Forelimb muscle (tissue), 1 donor: ENCODE data around the gene F12. TPM values are rescaled to one million over a fixed set of nuclear protein-coding genes. Genes with fewer than 3 reads are reported as not detected.
A peak's percentile ranks its signal among the peaks of the same experiment; 100 is the strongest.
"Not testable (repeated sequence)": the region's sequence is repeated elsewhere in the genome, so short reads cannot be mapped to it uniquely, and the experiment has no call there.

ENCODE experiments used
- DNase-seq: peaks from one replicate; pipeline ENCODE4 v3.0.0-alpha.2; 2013; ENCODE audit warnings: low read depth
- polyA plus RNA-seq: library from polyadenylated mRNA; unstranded; fragments of 120-200 nt; gene quantifications from one replicate; pipeline ENCODE4 v1.2.1, GENCODE V29; 2013; ENCODE audit not compliant: insufficient read length

F12 gene
- polyA plus RNA-seq, 1 donor: 0.52 TPM

DNA sequence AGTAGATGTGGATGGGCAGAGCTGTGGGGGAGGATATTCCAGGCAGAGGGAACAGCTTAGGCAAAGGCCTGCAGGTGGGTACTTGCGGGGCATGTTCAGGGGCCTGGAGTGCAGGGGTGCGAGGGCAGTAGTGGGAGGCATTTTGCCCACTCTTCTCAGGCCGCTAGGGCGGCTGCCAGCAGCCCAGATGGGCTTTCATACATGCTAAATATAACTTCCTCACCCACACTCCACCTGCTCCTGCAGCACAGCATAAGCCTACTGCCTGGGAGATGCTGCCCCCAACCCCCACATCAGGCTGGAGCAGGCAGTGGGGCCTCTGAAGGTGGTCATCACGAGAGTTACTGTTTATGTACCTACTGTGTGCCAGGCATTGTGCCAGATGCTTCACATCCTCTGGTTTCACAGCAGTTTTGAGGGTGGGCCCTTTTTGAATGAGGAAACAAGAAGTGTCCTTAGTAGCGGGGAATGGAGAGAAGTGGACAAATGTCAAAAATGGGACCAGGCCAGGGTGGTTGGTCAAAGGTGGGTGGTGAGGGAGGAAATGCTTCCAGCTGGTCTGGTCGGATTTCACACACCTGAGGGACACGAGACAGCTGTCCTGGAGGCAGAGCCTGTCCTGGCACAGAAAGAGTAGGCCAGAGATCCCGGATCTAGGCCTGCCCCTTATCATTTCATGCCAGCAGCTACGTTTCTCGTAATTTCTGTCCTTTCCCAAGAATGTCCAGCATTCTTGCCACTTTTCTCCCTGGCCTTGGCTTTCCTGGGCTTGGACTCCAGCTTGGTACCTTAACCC, 39.5 kb downstream of the F12 start:
- no peak for DNase-seq

- DNase-seq: no peak
Observed at GRCh38 chr5:177368869-177369644, 40.3 kb downstream of the F12 start.

- no peak for DNase-seq
Observed at GRCh38 chr5:177367981-177368868, 41.1 kb downstream of the F12 start.

DNA sequence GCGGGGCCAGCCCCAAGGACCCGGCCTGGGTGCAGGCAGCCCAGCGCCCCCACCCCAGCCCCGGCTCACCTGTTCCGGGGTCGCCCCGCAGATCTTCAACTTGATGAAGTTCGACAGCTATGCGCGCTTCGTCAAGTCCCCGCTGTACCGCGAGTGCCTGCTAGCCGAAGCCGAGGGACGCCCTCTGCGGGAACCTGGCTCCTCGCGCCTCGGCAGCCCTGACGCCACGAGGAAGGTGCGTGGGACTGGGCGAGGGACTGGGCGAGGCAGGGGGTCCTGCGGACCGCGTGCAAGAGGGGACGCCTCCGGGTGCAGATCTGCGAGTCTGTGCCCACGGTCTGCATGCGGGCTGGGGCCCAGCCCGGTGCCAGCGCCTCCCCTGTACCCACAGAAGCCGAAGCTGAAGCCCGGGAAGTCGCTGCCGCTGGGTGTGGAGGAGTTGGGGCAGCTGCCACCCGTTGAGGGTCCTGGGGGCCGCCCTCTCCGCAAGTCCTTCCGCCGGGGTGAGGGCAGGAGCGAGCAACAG, 42.0 kb downstream of the F12 start:
- no peak for DNase-seq

- peak; percentile 60 for DNase-seq
Observed at GRCh38 chr5:177366528-177367322, 42.6 kb downstream of the F12 start.

- no peak for DNase-seq
Observed at GRCh38 chr5:177365845-177366527, 43.4 kb downstream of the F12 start.

DNA sequence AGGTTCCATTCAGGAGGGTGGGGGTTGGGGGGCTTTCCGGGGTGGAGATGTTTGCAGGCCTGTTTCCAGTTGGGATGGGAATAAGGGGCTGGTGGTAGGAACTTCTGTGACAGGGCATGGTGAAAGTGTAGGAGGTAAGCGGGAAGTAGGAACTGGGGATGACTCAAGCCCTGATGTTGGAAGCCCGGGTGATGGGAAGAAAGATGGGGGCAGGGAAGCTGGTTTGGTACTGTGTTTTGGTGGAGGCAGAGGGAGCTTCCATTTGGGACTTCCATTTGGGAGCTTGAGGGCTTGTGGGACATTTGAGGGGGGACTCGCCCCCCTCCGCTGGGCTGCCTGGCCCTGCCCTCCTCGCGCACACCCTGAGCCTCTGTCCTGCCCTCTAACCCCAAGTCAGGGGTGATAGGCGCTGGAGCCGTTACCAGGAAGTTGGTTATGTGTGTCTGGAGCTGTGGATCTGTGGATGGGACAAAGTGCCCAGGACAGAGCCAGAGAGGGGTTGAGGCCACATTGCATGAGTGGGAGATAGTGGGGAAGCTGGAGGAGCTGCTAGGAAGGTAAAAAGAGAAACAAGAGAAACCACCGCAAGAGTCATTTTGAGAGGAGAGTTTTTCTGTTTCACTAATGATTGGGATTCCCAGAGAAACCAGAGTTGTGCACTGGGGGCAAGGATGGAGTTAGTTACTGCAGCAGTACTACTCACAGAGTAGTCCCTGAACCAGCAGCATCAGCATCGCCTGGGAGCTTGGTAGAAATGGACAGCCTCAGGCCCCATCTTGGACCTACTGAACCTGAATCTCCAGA, 45.0 kb downstream of the F12 start:
- no peak for DNase-seq

- DNase-seq: no peak
Observed at GRCh38 chr5:177363565-177363964, 45.8 kb downstream of the F12 start.

DNA sequence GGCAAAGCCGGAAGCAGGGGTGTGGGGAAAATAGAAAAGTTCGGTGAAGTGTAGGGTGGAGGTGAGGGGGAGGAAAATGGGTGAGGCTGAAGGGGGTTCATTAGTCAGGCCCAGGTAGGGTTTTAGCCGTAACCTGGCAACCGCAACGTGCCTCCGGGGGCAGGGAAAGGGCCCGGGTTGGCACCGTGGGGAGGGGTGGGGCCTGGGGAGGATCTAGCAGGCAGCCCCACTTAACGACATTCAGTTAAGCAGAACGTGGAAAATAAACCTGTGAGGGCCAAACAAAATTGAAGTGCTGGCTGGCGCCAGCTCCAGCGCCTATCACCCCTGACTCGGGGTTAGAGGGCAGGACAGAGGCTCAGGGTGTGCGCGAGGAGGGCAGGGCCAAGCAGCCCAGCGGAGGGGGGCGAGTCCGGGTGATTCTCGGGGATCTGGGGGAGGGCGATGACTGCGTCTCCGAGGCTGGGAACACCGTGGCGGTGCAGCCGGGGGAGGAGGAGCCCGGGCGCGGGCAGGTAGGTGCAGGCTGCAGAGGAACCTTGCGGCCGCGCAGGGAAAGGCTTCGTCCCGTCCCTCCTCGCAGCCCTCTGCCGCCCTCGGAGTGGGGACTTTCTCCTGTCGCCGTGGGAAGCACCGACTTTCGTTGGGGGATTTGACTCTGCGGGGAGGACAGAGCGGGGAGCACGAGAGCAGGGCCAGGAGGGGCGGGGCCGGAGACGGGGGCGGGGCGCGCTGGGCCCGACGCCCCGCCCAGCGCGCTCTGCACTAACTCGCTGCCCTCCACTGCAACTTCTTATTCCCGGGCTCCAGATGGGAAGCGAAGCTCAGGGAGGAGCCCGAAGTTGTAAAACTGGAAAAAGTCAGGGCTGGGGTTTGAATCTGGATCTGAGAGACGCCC, 46.5 kb downstream of the F12 start:
- no peak for DNase-seq

GRCh38 chr5:177362292-177362609, 47.1 kb downstream of the F12 start:
- no peak for DNase-seq

DNA sequence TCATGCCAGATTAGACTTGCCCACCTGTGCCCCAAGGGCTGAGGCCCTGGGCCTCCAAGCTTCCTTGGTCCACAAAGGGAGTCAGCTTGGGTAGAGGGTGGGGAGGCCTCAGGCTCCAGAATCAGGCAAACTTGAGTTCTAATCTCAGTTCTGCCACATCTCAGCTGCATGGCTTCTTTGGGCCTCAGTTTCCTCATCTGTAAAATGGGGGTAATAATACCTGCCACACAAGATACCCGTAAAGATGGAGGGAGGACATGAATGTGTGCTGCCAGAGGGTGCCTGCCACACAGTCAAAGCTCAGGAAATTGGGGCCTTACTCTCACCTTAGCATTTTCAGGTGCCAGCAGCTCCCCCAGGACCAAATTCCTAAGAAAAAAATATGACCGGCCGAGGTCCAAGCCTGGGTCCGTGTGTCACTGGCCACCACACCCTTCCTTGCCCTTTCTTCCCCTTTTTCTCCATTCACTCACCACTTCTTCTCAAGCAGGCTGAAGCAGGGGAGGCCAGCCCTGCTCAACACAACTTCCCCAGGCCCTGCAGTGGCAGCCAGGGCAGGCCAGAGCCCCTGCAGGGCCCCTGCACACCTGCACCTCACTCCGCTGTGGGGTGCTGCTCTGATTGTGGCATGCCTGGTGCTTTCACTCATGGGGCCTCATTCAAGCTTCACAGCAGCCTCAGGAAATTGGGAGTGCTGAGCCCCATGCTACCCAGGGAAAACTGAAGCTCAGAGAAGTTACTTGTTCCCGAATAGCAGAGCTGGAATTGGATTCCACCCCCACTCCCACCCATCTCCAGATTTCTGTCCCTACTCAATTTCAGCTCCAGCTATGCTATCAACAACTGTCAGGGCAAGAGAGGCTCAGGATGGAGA, 47.7 kb downstream of the F12 start:
- no peak for DNase-seq

GRCh38 chr5:177360740-177361139, 48.6 kb downstream of the F12 start:
- DNase-seq: not testable (repeated sequence)

DNA sequence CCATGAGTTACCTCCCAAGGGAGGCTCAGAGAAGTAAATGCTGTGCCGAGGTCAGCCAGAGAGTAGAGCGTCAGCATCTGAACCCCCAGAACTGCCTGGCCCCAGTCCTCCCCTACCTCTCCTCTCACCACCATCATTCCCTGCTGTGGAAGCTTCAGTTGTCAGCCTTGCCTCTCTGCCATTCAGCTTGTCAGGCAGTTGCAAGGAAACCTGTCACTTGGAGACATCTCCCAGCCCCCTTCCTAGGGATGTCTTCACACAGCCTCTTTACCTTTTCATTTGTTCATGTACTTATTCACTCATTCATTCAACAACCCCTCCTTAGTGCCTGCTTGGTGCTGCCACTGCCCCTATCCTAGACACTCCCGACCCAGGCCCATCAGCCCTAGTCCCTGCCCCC, 49.5 kb downstream of the F12 start:
- DNase-seq: no peak

DNA sequence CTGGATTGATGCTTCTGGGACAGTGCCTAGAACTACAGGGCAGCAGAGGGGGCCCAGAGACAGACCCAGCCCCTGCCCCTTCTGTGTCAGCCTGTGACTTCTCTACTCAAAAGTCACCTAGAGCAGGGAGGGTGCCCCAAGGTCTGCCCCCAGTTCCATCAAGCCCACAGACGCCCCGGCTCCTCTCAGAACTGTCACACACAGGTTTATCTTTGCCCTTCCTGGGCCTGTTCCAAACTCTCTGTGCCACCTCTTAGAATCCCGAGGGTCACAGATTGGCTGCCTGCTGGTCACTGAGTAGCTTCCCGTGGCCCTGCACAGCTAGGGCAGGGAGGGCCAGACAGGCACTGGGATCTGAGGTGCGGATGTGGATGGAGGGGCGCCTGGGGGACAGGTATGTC, 49.9 kb downstream of the F12 start:
- no peak for DNase-seq

DNA sequence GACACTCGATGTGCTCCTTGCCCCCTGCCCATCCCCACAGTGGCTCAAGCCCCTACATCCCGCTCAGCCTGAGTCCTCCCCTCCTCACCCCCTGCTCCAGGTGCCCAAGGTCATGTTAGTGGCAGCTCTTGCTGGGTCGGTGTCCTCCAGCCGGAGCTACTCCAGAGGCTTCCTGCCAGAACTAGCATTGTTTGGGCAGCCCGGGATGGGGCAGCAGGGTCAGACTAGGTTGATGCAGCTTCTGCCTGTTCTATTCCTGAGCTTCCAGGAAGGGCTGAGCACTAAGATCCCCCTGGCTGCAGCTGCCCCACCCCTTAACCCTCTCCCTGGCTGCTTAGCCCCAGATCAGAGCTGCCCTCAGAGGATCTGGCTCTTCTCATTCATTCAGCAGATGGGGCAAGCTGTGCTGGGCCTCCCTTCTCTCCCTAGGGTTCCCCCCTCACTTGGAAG, 51.0 kb downstream of the F12 start:
- no peak for DNase-seq

DNA sequence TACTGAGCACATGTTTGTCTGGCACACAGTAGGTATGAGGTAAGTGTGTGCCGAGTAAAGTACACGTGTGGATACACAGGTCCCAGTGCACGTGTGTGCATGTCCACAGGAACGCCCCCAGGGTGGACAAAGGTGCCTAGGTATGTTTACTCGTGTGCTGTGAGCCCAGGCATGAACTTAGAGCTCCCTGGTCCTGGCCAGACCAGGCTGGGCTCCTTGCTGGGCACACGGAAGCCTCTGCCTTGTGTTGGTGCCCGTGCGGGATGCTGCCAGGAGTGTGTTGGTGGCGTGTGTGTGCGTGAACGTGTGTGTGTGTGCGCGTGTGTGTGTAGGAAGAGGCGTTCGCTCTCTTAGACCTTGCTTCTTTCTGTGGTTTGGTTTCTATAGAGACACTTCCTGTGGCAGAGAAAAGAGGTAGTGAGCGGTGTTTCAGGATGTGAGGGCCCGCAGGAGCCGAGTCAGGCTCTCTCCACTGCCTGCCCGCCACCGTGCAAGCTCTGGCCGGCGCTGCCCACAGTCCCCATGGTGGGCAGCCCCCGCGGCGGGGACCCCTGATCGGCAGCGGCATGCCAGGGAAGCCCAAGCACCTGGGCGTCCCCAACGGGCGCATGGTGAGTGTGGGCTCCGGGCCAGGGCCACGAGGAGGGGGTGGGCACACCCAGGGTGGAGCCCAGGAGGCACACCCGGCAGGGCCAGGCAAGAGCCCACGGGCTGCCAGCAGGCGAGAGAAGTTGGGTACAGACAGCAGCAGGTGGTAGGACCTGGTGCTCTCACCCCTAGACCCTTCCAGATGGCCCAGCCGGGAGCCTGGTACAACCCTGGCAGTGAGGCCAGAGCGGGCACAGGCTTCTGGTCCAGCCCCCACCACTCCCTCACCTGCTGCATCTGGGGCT, 51.7 kb downstream of the F12 start, which contains the start of gene RGS14:
TSS of gene RGS14 (plus strand) at position 466 of the 893 bp plus-strand sequence. CDS start at position 567, 101 bp downstream.
- DNase-seq: no peak

- no peak for DNase-seq
Observed at GRCh38 chr5:177357146-177357458, 52.3 kb downstream of the F12 start.
